HEK293 (cell line): ENCODE data around the gene HOXC11.

Source experiments
- ATF2 ChIP-seq: fragments of 450-650 bp; formaldehyde crosslinking; IDR thresholded peaks from 2 replicates; pipeline ENCODE4 v1.5.1; 2016; ENCODE audit warnings: missing biosample characterization, missing genetic modification characterization, low read depth
- CTCF ChIP-seq: fragments of 450-650 bp; formaldehyde crosslinking; IDR thresholded peaks from 2 replicates; pipeline ENCODE4 v1.5.1; 2016; ENCODE audit warnings: missing biosample characterization, missing genetic modification characterization
- ELK4 ChIP-seq: IDR thresholded peaks from 2 replicates; pipeline ENCODE4 v1.6.1; 2011; ENCODE audit warnings: mild to moderate bottlenecking, low read depth, low read length, borderline replicate concordance
- GLI4 ChIP-seq: fragments of 450-650 bp; formaldehyde crosslinking; IDR thresholded peaks from 2 replicates; pipeline ENCODE4 v1.5.1; 2016; ENCODE audit warnings: missing biosample characterization, missing genetic modification characterization
- GLIS2 ChIP-seq: fragments of 450-650 bp; formaldehyde crosslinking; IDR thresholded peaks from 2 replicates; pipeline ENCODE4 v1.5.1; 2016; ENCODE audit warnings: missing biosample characterization, missing genetic modification characterization
- KLF7 ChIP-seq: fragments of 450-650 bp; formaldehyde crosslinking; IDR thresholded peaks from 2 replicates; pipeline ENCODE4 v1.5.1; 2016; ENCODE audit warnings: missing biosample characterization, missing genetic modification characterization, borderline replicate concordance
- OSR2 ChIP-seq: fragments of 450-650 bp; formaldehyde crosslinking; IDR thresholded peaks from 2 replicates; pipeline ENCODE4 v1.5.1; 2016; ENCODE audit warnings: missing biosample characterization, missing genetic modification characterization
- SP2 ChIP-seq: fragments of 450-650 bp; formaldehyde crosslinking; IDR thresholded peaks from 2 replicates; pipeline ENCODE4 v1.5.1; 2016; ENCODE audit warnings: missing biosample characterization, missing genetic modification characterization
- TSHZ1 ChIP-seq: fragments of 450-650 bp; formaldehyde crosslinking; IDR thresholded peaks from 2 replicates; pipeline ENCODE4 v1.5.1; 2016; ENCODE audit warnings: missing biosample characterization, missing genetic modification characterization, borderline replicate concordance
- ZBTB11 ChIP-seq: fragments of 450-650 bp; formaldehyde crosslinking; conservative IDR thresholded peaks from 2 replicates; pipeline ENCODE4 v1.5.1; 2016; ENCODE audit warnings: low read depth, missing biosample characterization, missing genetic modification characterization
- ZBTB44 ChIP-seq: fragments of 450-650 bp; IDR thresholded peaks from 2 replicates; pipeline ENCODE4 v1.5.1; 2018; ENCODE audit warnings: missing biosample characterization, mild to moderate bottlenecking, missing genetic modification characterization
- ZFP3 ChIP-seq: fragments of 450-650 bp; formaldehyde crosslinking; IDR thresholded peaks from 2 replicates; pipeline ENCODE4 v1.5.1; 2016; ENCODE audit warnings: low read depth, missing biosample characterization, missing genetic modification characterization
- ZNF114 ChIP-seq: fragments of 450-650 bp; formaldehyde crosslinking; IDR thresholded peaks from 2 replicates; pipeline ENCODE4 v1.5.0; 2017; ENCODE audit warnings: missing biosample characterization, missing genetic modification characterization
- ZNF121 ChIP-seq: fragments of 450-650 bp; formaldehyde crosslinking; IDR thresholded peaks from 2 replicates; pipeline ENCODE4 v1.5.1; 2016; ENCODE audit warnings: missing biosample characterization, missing genetic modification characterization
- ZNF184 ChIP-seq: fragments of 450-650 bp; IDR thresholded peaks from 2 replicates; pipeline ENCODE4 v1.5.1; 2018; ENCODE audit warnings: missing biosample characterization, mild to moderate bottlenecking, missing genetic modification characterization
- ZNF416 ChIP-seq: fragments of 450-650 bp; formaldehyde crosslinking; IDR thresholded peaks from 2 replicates; pipeline ENCODE4 v1.5.1; 2016; ENCODE audit warnings: missing biosample characterization, missing genetic modification characterization
- ZNF501 ChIP-seq: fragments of 450-650 bp; formaldehyde crosslinking; IDR thresholded peaks from 2 replicates; pipeline ENCODE4 v1.5.1; 2016; ENCODE audit warnings: missing biosample characterization, missing genetic modification characterization
- ZNF530 ChIP-seq: fragments of 450-650 bp; formaldehyde crosslinking; IDR thresholded peaks from 2 replicates; pipeline ENCODE4 v1.5.1; 2016; ENCODE audit warnings: low read depth, missing biosample characterization, missing genetic modification characterization
- ZNF600 ChIP-seq: fragments of 450-650 bp; formaldehyde crosslinking; IDR thresholded peaks from 2 replicates; pipeline ENCODE4 v1.5.1; 2016; ENCODE audit warnings: missing biosample characterization, missing genetic modification characterization
- ZNF623 ChIP-seq: fragments of 450-650 bp; formaldehyde crosslinking; IDR thresholded peaks from 2 replicates; pipeline ENCODE4 v1.5.1; 2016; ENCODE audit warnings: missing biosample characterization, missing genetic modification characterization
- ZNF664 ChIP-seq: fragments of 450-650 bp; formaldehyde crosslinking; IDR thresholded peaks from 2 replicates; pipeline ENCODE4 v1.5.1; 2016; ENCODE audit warnings: missing biosample characterization, missing genetic modification characterization
- ZNF704 ChIP-seq: fragments of 450-650 bp; formaldehyde crosslinking; IDR thresholded peaks from 2 replicates; pipeline ENCODE4 v1.5.1; 2016; ENCODE audit warnings: missing biosample characterization, missing genetic modification characterization
- ZNF76 ChIP-seq: fragments of 450-650 bp; formaldehyde crosslinking; IDR thresholded peaks from 2 replicates; pipeline ENCODE4; 2016; ENCODE audit warnings: low read depth, missing biosample characterization, missing genetic modification characterization, borderline replicate concordance
- ZNF776 ChIP-seq: fragments of 450-650 bp; formaldehyde crosslinking; IDR thresholded peaks from 2 replicates; pipeline ENCODE4 v1.5.0; 2017; ENCODE audit warnings: missing biosample characterization, missing genetic modification characterization, borderline replicate concordance

HOXC11 gene

GRCh38 chr12:53996240-53997203 is 23.6 kb downstream of the HOXC11 start (continued):
- TF ChIP-seq CTCF (tag by site-specific recombination) (peak; percentile 52; the same call in 1 of the 2 replicates), ELK4 (no peak), TSHZ1 (tag by site-specific recombination) (no peak), ZBTB44 (tag by site-specific recombination) (no peak), ATF2 (tag by site-specific recombination) (no peak), SP2 (tag by site-specific recombination) (peak; percentile 23), ZNF76 (no peak; the same call in none of the 2 replicates), KLF7 (no peak), OSR2 (tag by site-specific recombination) (no peak), ZBTB11 (tag by site-specific recombination) (no peak), GLI4 (no peak), ZNF501 (tag by site-specific recombination) (no peak), ZNF121 (tag by site-specific recombination) (no peak), ZNF114 (no peak), ZNF776 (tag by site-specific recombination) (no peak), ZNF664 (tag by site-specific recombination) (no peak), GLIS2 (tag by site-specific recombination) (0 out of 2 replicates have a peak, but pooled peaks have one; percentile 7), ZNF416 (tag by site-specific recombination) (no peak), ZNF530 (tag by site-specific recombination) (no peak), ZNF623 (tag by site-specific recombination) (no peak), ZNF184 (tag by site-specific recombination) (no peak), ZNF704 (tag by site-specific recombination) (no peak), ZNF600 (tag by site-specific recombination) (peak; percentile 68), ZFP3 (no peak)
